ENCODE results near the gene RNH1.

DNA sequence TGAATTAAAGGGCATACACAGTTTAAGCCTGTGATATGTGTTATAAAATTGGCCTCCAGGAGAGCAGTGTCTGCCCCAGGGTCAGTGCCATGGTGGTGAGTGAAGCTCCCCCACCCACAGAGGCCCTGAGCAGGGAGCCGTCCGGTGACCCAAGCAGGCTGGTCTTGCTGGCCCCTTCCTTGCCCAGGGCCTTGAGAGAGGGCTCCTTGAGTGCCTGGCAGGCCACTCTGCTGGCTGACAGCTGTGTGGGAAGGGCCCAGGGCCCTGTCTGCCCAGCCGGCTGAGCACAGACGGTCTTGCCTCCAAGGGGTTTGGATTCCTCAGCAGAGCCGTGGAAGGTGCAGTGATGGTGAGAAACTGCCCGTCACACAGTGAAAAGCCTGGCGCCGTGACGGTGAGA, 31.1 kb downstream of the RNH1 start:
- TF ChIP-seq, protein P1, sequence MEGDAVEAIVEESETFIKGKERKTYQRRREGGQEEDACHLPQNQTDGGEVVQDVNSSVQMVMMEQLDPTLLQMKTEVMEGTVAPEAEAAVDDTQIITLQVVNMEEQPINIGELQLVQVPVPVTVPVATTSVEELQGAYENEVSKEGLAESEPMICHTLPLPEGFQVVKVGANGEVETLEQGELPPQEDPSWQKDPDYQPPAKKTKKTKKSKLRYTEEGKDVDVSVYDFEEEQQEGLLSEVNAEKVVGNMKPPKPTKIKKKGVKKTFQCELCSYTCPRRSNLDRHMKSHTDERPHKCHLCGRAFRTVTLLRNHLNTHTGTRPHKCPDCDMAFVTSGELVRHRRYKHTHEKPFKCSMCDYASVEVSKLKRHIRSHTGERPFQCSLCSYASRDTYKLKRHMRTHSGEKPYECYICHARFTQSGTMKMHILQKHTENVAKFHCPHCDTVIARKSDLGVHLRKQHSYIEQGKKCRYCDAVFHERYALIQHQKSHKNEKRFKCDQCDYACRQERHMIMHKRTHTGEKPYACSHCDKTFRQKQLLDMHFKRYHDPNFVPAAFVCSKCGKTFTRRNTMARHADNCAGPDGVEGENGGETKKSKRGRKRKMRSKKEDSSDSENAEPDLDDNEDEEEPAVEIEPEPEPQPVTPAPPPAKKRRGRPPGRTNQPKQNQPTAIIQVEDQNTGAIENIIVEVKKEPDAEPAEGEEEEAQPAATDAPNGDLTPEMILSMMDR (IDR thresholded peaks at IDR 0.05; ENCODE audit: control extremely low read depth in 1 of 3, insufficient read depth in 1 of 3, low read depth in 1 of 3, low read length in 3 of 3): no peak
- no peak for TF ChIP-seq SP4 (IDR thresholded peaks at IDR 0.05; ENCODE audit: low read length)
- TF ChIP-seq EP300 (IDR thresholded peaks at IDR 0.05; ENCODE audit: borderline replicate concordance in 1 of 2, low read depth in 2 of 2, low read length in 2 of 2): no peak
- no peak for TF ChIP-seq GTF2F1 (IDR thresholded peaks at IDR 0.05; ENCODE audit: borderline replicate concordance, low read depth, low read length)

Data from H1 (cell line).